NB4 (cell line): ENCODE results near the gene SPRR1A.

Source experiments
- POLR2A ChIP-seq: IDR thresholded peaks from 2 replicates; pipeline ENCODE4 v1.6.1; 2011; ENCODE audit warnings: mild to moderate bottlenecking; ENCODE audit not compliant: insufficient read length; ENCODE audit errors: extremely low read depth
- TF ChIP-seq, protein P1 (sequence below): IDR thresholded peaks from 2 replicates; pipeline ENCODE4 v1.6.1; 2011; ENCODE audit warnings: low read depth, low read length
- TF ChIP-seq, protein P2 (sequence below): IDR thresholded peaks from one replicate; pipeline ENCODE4 v1.5.1; 2012; ENCODE audit warnings: low read depth, low read length

DNA sequence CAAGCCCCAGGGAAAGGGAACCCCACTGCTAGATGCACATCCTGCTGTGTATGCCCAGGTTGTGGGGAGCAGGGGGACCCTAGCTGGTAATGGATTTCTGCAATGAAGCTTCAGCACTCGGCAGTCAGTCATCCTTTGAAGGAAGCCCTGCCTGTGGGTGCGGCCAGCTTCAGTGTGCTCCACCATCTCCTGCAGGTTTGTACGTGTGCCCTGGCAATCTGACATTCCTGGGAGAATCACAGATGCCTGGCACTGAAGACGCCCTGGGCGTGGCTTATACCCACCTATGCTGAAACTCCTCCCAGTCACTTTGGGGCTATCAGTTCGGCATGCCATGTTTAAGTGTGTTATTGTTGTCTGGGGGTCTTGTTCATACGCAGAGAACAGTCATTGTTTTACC, 30.1 kb upstream of the SPRR1A start:
- TF ChIP-seq, protein P1, sequence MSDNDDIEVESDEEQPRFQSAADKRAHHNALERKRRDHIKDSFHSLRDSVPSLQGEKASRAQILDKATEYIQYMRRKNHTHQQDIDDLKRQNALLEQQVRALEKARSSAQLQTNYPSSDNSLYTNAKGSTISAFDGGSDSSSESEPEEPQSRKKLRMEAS: no peak
- no peak for TF ChIP-seq POLR2A
- TF ChIP-seq, protein P2, sequence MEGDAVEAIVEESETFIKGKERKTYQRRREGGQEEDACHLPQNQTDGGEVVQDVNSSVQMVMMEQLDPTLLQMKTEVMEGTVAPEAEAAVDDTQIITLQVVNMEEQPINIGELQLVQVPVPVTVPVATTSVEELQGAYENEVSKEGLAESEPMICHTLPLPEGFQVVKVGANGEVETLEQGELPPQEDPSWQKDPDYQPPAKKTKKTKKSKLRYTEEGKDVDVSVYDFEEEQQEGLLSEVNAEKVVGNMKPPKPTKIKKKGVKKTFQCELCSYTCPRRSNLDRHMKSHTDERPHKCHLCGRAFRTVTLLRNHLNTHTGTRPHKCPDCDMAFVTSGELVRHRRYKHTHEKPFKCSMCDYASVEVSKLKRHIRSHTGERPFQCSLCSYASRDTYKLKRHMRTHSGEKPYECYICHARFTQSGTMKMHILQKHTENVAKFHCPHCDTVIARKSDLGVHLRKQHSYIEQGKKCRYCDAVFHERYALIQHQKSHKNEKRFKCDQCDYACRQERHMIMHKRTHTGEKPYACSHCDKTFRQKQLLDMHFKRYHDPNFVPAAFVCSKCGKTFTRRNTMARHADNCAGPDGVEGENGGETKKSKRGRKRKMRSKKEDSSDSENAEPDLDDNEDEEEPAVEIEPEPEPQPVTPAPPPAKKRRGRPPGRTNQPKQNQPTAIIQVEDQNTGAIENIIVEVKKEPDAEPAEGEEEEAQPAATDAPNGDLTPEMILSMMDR: no peak
